ENCODE data around the gene TP53INP2.

DNA sequence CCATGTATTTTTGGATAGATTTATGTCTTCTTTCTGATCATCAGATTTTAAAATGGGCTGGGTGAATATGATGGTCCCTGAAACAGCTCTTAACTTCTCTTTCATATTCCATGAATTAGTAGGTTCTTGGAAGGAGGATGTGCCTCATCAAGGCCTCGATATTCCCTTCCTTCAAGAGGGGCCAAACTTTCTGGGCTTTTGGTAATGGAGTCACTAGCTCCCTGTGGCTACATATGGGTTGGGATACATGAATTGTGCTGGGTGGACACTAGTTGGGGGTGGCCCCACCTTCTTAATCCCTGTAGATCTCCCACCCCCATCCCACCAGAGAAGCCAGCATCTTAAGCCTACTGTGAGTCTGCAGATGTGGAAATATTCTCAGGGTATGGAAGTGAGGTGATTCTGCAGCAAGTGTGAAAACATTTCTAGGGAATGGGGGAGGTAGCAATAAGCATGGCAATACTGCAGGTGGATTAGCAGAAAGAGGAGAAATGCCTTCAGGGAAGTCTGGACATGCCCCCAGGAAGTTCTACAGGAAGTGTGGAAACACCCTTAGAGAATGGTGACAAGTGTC is 2.2 kb downstream of the TP53INP2 start:
- TF ChIP-seq, protein P1, sequence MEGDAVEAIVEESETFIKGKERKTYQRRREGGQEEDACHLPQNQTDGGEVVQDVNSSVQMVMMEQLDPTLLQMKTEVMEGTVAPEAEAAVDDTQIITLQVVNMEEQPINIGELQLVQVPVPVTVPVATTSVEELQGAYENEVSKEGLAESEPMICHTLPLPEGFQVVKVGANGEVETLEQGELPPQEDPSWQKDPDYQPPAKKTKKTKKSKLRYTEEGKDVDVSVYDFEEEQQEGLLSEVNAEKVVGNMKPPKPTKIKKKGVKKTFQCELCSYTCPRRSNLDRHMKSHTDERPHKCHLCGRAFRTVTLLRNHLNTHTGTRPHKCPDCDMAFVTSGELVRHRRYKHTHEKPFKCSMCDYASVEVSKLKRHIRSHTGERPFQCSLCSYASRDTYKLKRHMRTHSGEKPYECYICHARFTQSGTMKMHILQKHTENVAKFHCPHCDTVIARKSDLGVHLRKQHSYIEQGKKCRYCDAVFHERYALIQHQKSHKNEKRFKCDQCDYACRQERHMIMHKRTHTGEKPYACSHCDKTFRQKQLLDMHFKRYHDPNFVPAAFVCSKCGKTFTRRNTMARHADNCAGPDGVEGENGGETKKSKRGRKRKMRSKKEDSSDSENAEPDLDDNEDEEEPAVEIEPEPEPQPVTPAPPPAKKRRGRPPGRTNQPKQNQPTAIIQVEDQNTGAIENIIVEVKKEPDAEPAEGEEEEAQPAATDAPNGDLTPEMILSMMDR (IDR thresholded peaks at IDR 0.05; ENCODE audit: insufficient read depth, low read depth, low read length) = no peak
- no peak for TF ChIP-seq EZH2 (IDR thresholded peaks at IDR 0.05; ENCODE audit: insufficient read depth, low read length)

All from astrocyte (in vitro differentiated cells and primary cell).